ENCODE data around the gene ELOVL3.

Gene ELOVL3

GRCh38 chr10:102245932-102246251 lies 19.8 kb downstream of the ELOVL3 start:
- TF ChIP-seq TAF1 (IDR thresholded peaks at IDR 0.05; ENCODE audit: borderline replicate concordance, insufficient read depth, low read length) (no peak), FOXP2 (optimal IDR thresholded peaks at IDR 0.05; ENCODE audit: borderline replicate concordance, extremely low read depth, extremely low read length, insufficient read depth) (no peak), SIN3A (IDR thresholded peaks at IDR 0.05; ENCODE audit: borderline replicate concordance, insufficient read depth, low read length) (no peak), REST (IDR thresholded peaks at IDR 0.05; ENCODE audit: insufficient read depth in 1 of 2, low read depth in 2 of 2, low read length in 2 of 2) (no peak), POLR2AphosphoS5 (IDR thresholded peaks at IDR 0.05; ENCODE audit: low read depth, low read length) (no peak)

GRCh38 chr10:102246261-102246660 lies 20.2 kb downstream of the ELOVL3 start:
- TF ChIP-seq FOXP2 (optimal IDR thresholded peaks at IDR 0.05; ENCODE audit: borderline replicate concordance, extremely low read depth, extremely low read length, insufficient read depth), result no peak

GRCh38 chr10:102247734-102248133 lies 21.6 kb downstream of the ELOVL3 start:
- TF ChIP-seq SIN3A (IDR thresholded peaks at IDR 0.05; ENCODE audit: borderline replicate concordance, insufficient read depth, low read length) (no peak), POLR2AphosphoS5 (IDR thresholded peaks at IDR 0.05; ENCODE audit: low read depth, low read length) (no peak), FOXP2 (optimal IDR thresholded peaks at IDR 0.05; ENCODE audit: borderline replicate concordance, extremely low read depth, extremely low read length, insufficient read depth) (no peak), TAF1 (IDR thresholded peaks at IDR 0.05; ENCODE audit: borderline replicate concordance, insufficient read depth, low read length) (no peak), REST (IDR thresholded peaks at IDR 0.05; ENCODE audit: insufficient read depth in 1 of 2, low read depth in 2 of 2, low read length in 2 of 2) (no peak)

- no peak for TF ChIP-seq POLR2AphosphoS5 (IDR thresholded peaks at IDR 0.05; ENCODE audit: low read depth, low read length)
- no peak for TF ChIP-seq REST (IDR thresholded peaks at IDR 0.05; ENCODE audit: insufficient read depth in 1 of 2, low read depth in 2 of 2, low read length in 2 of 2)
- no peak for TF ChIP-seq SIN3A (IDR thresholded peaks at IDR 0.05; ENCODE audit: borderline replicate concordance, insufficient read depth, low read length)
- TF ChIP-seq TAF1 (IDR thresholded peaks at IDR 0.05; ENCODE audit: borderline replicate concordance, insufficient read depth, low read length), result no peak
- no peak for TF ChIP-seq FOXP2 (optimal IDR thresholded peaks at IDR 0.05; ENCODE audit: borderline replicate concordance, extremely low read depth, extremely low read length, insufficient read depth)
Observed at GRCh38 chr10:102254426-102254825, 28.3 kb downstream of the ELOVL3 start.

- no peak for TF ChIP-seq SIN3A (IDR thresholded peaks at IDR 0.05; ENCODE audit: borderline replicate concordance, insufficient read depth, low read length)
- no peak for TF ChIP-seq TAF1 (IDR thresholded peaks at IDR 0.05; ENCODE audit: borderline replicate concordance, insufficient read depth, low read length)
- no peak for TF ChIP-seq POLR2AphosphoS5 (IDR thresholded peaks at IDR 0.05; ENCODE audit: low read depth, low read length)
- TF ChIP-seq REST (IDR thresholded peaks at IDR 0.05; ENCODE audit: insufficient read depth in 1 of 2, low read depth in 2 of 2, low read length in 2 of 2), result no peak
- TF ChIP-seq FOXP2 (optimal IDR thresholded peaks at IDR 0.05; ENCODE audit: borderline replicate concordance, extremely low read depth, extremely low read length, insufficient read depth), result no peak
Observed at GRCh38 chr10:102255404-102255803, 29.3 kb downstream of the ELOVL3 start.
